Spleen (tissue), 11 donors: ENCODE measurements around the gene AGAP2. TPM values are rescaled to one million over a fixed set of nuclear protein-coding genes. Genes with fewer than 3 reads are reported as not detected.
A peak's percentile ranks its signal among the peaks of the same experiment; 100 is the strongest.

Experiments
- DNase-seq: peaks from one replicate; pipeline ENCODE4 v3.0.0-alpha.2; 2020
- H3K27ac ChIP-seq, 8 donors: fragments of 200-600 bp; sonication (generic) in 7 of 8; 1 replicate in 4 of 8; 2 replicates in 4 of 8; pipeline versions ENCODE4 v1.5.0 to v1.8.0; 2016 to 2021; ENCODE audit warnings: inconsistent platforms in 4 of 8, mild to moderate bottlenecking in 4 of 8, moderate library complexity in 1 of 8
- H3K27me3 ChIP-seq, 7 donors: fragments of 200-600 bp; sonication (generic) in 6 of 7; replicated peaks in 1 of 7; 1 replicate in 4 of 7; 2 replicates in 3 of 7; pipeline versions ENCODE4 v1.5.0 to v1.8.0; 2016 to 2021; ENCODE audit warnings: inconsistent platforms in 3 of 7, mild to moderate bottlenecking in 1 of 7
- H3K36me3 ChIP-seq, 6 donors: fragments of 200-600 bp; sonication (generic) in 5 of 6; 1 replicate in 4 of 6; 2 replicates in 2 of 6; pipeline versions ENCODE4 v1.5.0 to v1.8.0; 2016 to 2021; ENCODE audit warnings: inconsistent platforms in 2 of 6
- H3K4me1 ChIP-seq, 6 donors: fragments of 200-600 bp; sonication (generic) in 5 of 6; 1 replicate in 3 of 6; 2 replicates in 3 of 6; pipeline versions ENCODE4 v1.5.0 to v1.8.0; 2016 to 2021; ENCODE audit warnings: inconsistent platforms in 3 of 6
- H3K4me3 ChIP-seq, 8 donors: fragments of 200-600 bp; sonication (generic) in 7 of 8; 1 replicate in 4 of 8; 2 replicates in 4 of 8; pipeline versions ENCODE4 v1.5.0 to v1.8.0; 2016 to 2021; ENCODE audit warnings: inconsistent platforms in 4 of 8, mild to moderate bottlenecking in 4 of 8, moderate library complexity in 2 of 8
- H3K9me3 ChIP-seq, 8 donors: fragments of 200-600 bp; sonication (generic) in 7 of 8; 1 replicate in 4 of 8; 2 replicates in 4 of 8; pipeline versions ENCODE4 v1.5.0 to v1.8.0; 2016 to 2021; ENCODE audit warnings: inconsistent platforms in 4 of 8
- POLR2A ChIP-seq, 3 donors: fragments of 450-650 bp; IDR thresholded peaks; one replicate each; pipeline ENCODE4 v1.5.1; 2017; ENCODE audit warnings: antibody characterized with exemption in 3 of 3, mild to moderate bottlenecking in 1 of 3
- POLR2AphosphoS5 ChIP-seq, 3 donors: sonication (generic); formaldehyde crosslinking; IDR thresholded peaks; one replicate each; pipeline ENCODE4 v1.5.1; 2017; ENCODE audit warnings: antibody characterized with exemption in 3 of 3
- WGBS, 5 donors: extraction: QIAGEN DNeasy Blood & Tissue Kit in 3 of 5; methylation state at CpG; one replicate each; pipeline versions ENCODE4 v1.1.5 to v1.1.7; 2013 to 2018; 5-methylcytosine and 5-hydroxymethylcytosine counted together
- intact Hi-C: fragments of 100-400 bp; cut with DNase I; formaldehyde crosslinking; loops from one replicate; pipeline ENCODE4 v1.15.0; 2023; ENCODE audit warnings: low total_unique reads
- polyA plus RNA-seq, 3 donors: library from polyadenylated mRNA; stranded (reverse); fragments of 200-250 nt; gene quantifications; one replicate each; pipeline ENCODE4 v1.2.1, GENCODE V29; 2013
- total RNA-seq, 7 donors: library from RNA; depleted of rRNA in 3 of 7; stranded (reverse); fragments of >200 nt in 3 of 7; fragmentation: NEBNext Ultra II Directional in 4 of 7; extraction: Animal tissue kit (Norgen Biotek cat#: 25700) in 4 of 7; gene quantifications; one replicate each; pipeline versions ENCODE4 v1.1.0 to v1.2.1, GENCODE V29; 2016 to 2021
- TF ChIP-seq, protein P1 (sequence below), 11 experiments: fragments of 200-600 bp in 7 of 11; fragments of 450-650 bp in 4 of 11; sonication (generic) in 4 of 11; IDR thresholded peaks in 8 of 11; conservative IDR thresholded peaks in 3 of 11; 1 replicate in 7 of 11; 2 replicates in 4 of 11; pipeline versions ENCODE4 v1.4.0 to v1.8.0; 2016 to 2021; ENCODE audit warnings: antibody characterized with exemption in 11 of 11, inconsistent platforms in 4 of 11, mild to moderate bottlenecking in 1 of 11
- donor health status: healthy with polysubstance abuse.
- donor health status: DM: no; HTN: no; CAD: no; lungs with moderate emphysema.
- donor health status: DM: no; HTN: no; CAD: no.
- donor health status: Bipolar disorder and iron deficiency.
- donor health status: healthy.
- donor health status: DM: no; HTN: no; CAD: no.
- donor health status: DM: yes; HTN: yes; CAD: no.

AGAP2 gene
- total and polyA plus RNA-seq, 10 donors = 5.5 to 21.8 (median 19.2) TPM

DNA sequence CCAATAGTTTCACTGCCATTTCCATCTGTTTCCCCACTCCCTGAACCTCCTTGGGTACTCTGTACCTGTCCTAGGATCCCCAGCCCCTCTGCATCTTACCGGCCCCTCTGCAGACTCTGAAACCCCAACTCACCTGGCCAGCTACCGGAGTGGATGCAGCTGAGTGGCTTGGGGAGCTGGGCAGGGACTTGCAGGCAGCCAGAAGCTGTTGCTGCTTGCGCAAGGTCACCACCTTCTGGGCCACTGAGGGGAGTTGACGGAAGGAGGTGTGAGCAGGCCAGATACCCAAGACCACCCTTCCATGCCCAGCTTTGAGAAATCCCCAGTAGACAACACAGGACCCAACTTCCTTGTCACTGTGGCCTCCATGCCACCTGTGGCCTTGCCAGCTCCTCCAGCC, 6.3 kb downstream of the AGAP2 start:
- Histone ChIP-seq H3K36me3 (peaks cover 0 to 100% (median 68%) of the 10 kb centered on the region in 6 donors), H3K4me3 (no peak overlapping the region)
- no peak for DNase-seq

DNA sequence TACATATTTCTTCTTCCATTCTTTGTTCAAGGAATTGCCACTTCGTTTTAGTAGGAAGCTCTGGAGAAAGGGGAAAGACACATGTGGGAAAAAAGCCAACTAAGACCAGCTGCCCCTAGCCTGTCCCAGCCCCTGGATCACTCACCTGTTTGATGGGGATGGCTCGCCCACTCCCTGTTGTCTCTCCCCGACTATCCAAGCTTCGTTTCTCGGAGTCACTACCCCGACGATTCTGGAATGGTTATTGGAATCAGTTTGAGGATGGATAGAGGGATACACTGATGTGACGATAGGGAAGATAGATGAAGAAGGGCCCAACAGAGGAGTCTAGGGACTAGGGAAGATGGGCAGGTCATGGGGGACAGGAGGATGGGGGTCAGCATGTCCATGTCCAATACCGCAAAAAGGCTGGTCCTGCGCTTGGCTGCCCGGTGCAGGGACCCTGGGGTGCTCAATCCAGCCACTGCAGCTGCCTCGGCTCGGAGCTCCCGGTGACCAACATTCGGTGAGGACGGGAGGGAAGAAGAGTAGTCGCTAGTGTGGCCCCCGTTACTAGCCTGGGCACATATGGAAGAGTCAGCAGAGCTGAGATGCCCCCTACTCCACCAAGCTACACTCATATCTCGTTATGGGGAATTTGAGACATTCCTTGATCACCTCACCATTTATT, 7.0 kb downstream of the AGAP2 start:
- peaks cover 0 to 31% (median 6%) of the 10 kb centered on the region in 7 donors for H3K27me3 ChIP-seq

More for the DNA sequence above, 6.3 kb downstream of the AGAP2 start:
- intact Hi-C loops = no loop called here
- H3K27me3 ChIP-seq = peaks cover 0 to 38% (median 11%) of the 10 kb centered on the region in 7 donors
- peaks cover 3 to 23% (median 15%) of the 10 kb centered on the region in 6 donors for H3K4me1 ChIP-seq
- TF ChIP-seq POLR2AphosphoS5 (IDR thresholded peaks at IDR 0.05) (no peak), POLR2A (IDR thresholded peaks at IDR 0.05) (no peak)
- TF ChIP-seq, protein P1, sequence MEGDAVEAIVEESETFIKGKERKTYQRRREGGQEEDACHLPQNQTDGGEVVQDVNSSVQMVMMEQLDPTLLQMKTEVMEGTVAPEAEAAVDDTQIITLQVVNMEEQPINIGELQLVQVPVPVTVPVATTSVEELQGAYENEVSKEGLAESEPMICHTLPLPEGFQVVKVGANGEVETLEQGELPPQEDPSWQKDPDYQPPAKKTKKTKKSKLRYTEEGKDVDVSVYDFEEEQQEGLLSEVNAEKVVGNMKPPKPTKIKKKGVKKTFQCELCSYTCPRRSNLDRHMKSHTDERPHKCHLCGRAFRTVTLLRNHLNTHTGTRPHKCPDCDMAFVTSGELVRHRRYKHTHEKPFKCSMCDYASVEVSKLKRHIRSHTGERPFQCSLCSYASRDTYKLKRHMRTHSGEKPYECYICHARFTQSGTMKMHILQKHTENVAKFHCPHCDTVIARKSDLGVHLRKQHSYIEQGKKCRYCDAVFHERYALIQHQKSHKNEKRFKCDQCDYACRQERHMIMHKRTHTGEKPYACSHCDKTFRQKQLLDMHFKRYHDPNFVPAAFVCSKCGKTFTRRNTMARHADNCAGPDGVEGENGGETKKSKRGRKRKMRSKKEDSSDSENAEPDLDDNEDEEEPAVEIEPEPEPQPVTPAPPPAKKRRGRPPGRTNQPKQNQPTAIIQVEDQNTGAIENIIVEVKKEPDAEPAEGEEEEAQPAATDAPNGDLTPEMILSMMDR (IDR thresholded peaks at IDR 0.05 in 8 of 11, conservative IDR thresholded peaks at IDR 0.05 in 3 of 11) = no peak
- 78 to 90% (median 86%) methylated on average over 4 of the region's 4 CpGs for WGBS, 5 donors
- H3K27ac ChIP-seq = no peak overlapping the region
- H3K9me3 ChIP-seq = no peaks in the 10 kb centered on the region

DNA sequence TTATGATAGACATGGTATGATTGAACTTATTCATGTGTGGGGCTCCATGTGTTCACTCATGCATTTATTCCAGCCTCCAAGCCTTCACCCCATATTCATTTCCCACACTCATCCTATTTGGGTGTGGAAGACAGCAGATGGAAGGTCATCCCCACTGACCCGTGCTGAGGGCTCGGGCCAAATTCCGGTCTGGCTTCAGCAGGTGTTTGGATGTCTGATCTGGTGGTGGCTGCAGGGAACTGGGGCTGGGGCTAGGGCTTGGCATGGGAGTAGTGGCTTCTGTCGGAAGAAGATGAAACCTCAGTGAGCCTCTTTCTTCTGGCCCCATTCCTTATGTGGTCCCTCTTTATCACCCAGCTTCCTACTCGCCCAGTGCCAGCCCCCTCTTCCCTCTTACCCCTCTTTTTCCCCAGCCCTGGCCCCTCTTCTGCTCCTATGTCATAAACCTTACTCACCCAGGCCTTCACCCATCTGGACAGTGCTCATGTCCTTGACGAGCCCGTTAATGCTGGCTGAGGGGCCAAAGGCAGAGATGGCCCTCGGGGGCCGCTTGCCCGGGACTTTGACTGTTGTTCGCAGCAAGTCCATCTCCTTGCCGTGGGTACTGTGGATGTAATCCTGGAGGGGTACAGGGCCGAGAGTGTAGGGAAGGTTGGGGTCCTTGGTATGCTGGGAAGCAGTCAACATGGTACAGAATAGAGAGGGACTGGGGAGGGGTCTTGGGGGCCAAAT, 8.0 kb downstream of the AGAP2 start:
- H3K27me3 ChIP-seq = peaks cover 0 to 20% (median 5%) of the 10 kb centered on the region in 7 donors

More for the DNA sequence above, 7.0 kb downstream of the AGAP2 start:
- H3K4me3 ChIP-seq = no peak overlapping the region
- H3K9me3 ChIP-seq = no peaks in the 10 kb centered on the region
- no peak for DNase-seq
- peak in 1 of 3 donors; percentile 29 for TF ChIP-seq POLR2AphosphoS5 (IDR thresholded peaks at IDR 0.05)
- TF ChIP-seq POLR2A (IDR thresholded peaks at IDR 0.05) = no peak
- TF ChIP-seq, protein P1 (IDR thresholded peaks at IDR 0.05 in 8 of 11, conservative IDR thresholded peaks at IDR 0.05 in 3 of 11) = no peak
- H3K27ac ChIP-seq = no peak overlapping the region
- H3K4me1 ChIP-seq = peaks cover 1 to 21% (median 7%) of the 10 kb centered on the region in 6 donors
- H3K36me3 ChIP-seq = peaks cover 0 to 100% (median 70%) of the 10 kb centered on the region in 6 donors
- intact Hi-C loops = no loop called here
- 87 to 93% (median 89%) methylated on average over 19 of the region's 19 CpGs for WGBS, 5 donors

DNA sequence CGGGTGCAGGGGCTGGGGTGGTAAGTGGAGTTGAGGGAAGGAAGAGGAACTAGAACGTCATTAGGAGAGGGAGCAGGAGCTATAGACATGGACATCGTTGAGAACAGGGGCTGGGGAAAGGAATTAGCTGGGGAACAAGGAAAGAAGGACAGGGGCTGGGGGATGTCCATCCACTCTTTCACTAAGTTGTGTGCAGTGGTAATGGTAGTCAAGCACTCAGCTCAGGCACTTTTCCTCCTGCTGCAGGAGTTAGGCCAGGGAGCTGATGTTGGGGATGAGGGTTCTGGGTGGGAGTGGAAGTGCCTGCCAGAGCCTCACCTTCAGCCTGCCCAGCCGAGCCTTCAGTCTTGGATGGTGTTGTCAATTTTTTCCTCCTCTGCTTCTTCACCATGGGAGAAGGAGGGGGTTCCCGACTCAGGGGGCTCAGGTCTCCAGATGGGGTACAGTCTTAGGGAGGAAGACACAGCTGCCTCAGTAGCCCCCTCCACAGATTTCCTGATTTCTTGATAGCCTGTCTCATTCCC, 9.2 kb downstream of the AGAP2 start:
- TF ChIP-seq, protein P1 (IDR thresholded peaks at IDR 0.05 in 8 of 11, conservative IDR thresholded peaks at IDR 0.05 in 3 of 11) = no peak
- TF ChIP-seq POLR2AphosphoS5 (IDR thresholded peaks at IDR 0.05) = no peak
- no peak for TF ChIP-seq POLR2A (IDR thresholded peaks at IDR 0.05)
- H3K36me3 ChIP-seq = peaks cover 0 to 88% (median 74%) of the 10 kb centered on the region in 6 donors
- H3K4me3 ChIP-seq = no peak overlapping the region
- 59 to 75% (median 63%) methylated on average over 5 of the region's 5 CpGs for WGBS, 5 donors
- intact Hi-C loops = no loop called here
- H3K27ac ChIP-seq = no peak overlapping the region
- DNase-seq = no peak
- peaks cover 0 to 14% (median 0%) of the 10 kb centered on the region in 7 donors for H3K27me3 ChIP-seq
- H3K9me3 ChIP-seq = no peaks in the 10 kb centered on the region
- H3K4me1 ChIP-seq = peaks cover 0 to 24% (median 7%) of the 10 kb centered on the region in 6 donors

More for the DNA sequence above, 8.0 kb downstream of the AGAP2 start:
- intact Hi-C loops = no loop called here
- Histone ChIP-seq H3K9me3 (no peaks in the 10 kb centered on the region), H3K27ac (no peak overlapping the region), H3K4me1 (peaks cover 0 to 18% (median 4%) of the 10 kb centered on the region in 6 donors), H3K36me3 (peaks cover 0 to 99% (median 76%) of the 10 kb centered on the region in 6 donors), H3K4me3 (no peak overlapping the region)
- 88 to 92% (median 90%) methylated on average over 13 of the region's 13 CpGs for WGBS, 5 donors
- no peak for TF ChIP-seq POLR2A (IDR thresholded peaks at IDR 0.05)
- DNase-seq = no peak
